GM21825 (cell line): ENCODE measurements around the gene NEK1.

ENCODE experiments used
- ATAC-seq: cut with Tn5 transposase; IDR thresholded peaks from one replicate; pipeline ENCODE4 v1.9.1; 2021; ENCODE audit warnings: mild to moderate bottlenecking, moderate library complexity; ENCODE audit not compliant: unreplicated experiment

Gene NEK1

DNA sequence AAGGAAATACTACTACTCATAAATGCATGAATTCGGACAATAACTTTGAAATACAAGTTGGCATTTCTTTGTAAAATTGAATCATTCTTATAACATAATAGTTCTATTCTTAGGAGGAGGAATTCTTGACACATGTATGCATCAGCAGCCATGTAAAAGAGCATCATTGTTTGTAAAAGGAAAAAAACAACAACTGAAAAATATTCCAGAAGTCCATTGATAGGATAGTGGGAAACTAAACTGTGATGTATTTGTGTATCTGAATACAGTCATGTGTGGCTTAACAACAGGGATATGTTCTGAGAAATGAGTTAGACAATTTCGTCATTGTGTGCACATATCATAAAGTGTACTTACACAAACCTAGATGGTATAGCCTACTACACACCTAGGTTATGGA lies 239.6 kb downstream of the NEK1 start:
- no peak for ATAC-seq

DNA sequence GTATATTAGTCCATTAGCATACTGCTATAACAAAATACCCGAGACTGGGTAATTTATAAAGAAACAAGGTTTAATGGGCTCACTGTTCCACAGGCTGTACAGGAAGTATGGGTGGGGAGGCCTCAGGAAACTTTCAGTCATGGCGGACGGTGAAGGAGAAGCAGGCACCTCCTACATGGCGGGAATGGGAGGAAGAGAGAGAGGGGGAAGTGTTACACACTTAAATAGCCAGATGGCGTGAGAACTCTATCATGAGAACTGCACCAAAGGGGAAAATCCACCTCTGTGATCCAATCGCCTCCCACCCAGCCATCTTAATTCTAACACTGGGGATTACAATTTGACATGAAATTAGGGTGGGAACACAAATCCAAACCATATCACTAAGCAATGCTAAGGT lies 242.7 kb downstream of the NEK1 start:
- ATAC-seq, result no peak

DNA sequence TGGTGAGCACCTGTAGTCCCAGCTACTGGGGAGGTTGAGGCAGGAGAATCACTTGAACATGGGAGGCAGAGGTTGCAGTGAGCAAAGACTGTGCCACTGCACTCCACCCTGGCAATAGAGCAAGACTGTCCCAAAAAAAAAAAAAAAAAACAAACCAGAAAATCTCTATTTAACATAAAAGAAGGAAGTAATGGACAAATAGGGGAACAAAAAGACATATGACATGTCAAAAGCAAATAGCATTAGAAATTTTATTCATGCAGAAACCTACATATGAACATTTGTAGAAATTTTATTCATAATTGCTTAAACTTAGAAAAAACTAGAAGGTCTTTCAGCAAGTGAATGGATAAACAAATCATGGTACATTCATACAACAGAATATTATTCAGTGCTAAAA lies 244.6 kb downstream of the NEK1 start:
- no peak for ATAC-seq

DNA sequence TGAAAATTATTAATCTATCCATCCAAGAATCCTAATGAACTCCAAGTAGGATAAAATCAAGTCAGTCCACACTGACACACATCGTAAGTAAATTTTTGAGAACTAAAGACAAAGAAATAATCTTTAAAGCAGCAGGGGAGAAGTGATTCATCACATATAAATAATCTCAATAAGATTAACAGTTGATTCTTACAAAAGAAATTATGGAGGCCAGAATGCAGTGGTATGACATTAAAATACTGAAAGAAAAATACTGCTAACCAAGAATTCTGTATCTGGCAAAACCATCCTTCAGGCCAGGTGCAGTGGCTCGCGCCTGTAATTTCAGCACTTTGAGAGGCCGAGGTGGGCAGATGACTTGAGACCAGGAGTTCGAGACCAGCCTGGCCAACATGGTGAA lies 245.6 kb downstream of the NEK1 start:
- no peak for ATAC-seq

DNA sequence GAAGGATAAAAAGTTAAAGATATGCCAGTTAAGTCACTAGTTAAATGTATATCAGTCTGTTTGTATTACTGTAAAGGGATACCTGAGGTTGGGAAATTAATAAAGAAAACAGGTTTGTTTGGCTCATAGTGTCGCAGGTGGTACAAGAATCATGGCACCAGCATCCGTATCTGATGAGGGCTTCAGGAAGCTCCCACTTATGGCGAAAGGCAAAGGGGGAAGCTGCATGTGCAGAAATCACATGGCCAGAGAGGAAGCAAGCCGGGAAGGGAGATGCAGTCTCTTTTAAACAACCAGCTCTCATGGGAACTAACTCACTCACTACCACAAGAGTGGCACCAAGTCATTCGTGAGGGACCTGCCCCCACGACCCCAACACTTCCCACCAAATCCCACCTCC lies 249.8 kb downstream of the NEK1 start:
- no peak for ATAC-seq

DNA sequence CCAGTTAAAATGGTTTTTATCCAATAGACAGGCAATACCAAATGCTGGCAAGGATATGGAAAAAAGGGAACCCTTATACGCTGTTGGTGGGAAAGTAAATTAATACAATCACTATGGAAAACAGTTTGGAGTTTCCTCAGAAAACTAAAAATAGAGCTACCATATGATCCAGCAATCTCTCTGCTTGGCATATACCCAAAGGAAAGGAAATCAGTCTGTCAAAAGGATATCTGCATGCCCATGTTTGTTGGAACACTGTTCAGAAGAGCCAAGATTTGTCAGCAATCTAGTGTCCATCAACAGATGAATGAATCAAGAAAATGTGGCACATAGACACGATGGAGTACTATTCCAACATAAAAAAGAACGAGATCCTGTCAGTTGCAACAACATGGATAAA lies 250.6 kb downstream of the NEK1 start:
- no peak for ATAC-seq

DNA sequence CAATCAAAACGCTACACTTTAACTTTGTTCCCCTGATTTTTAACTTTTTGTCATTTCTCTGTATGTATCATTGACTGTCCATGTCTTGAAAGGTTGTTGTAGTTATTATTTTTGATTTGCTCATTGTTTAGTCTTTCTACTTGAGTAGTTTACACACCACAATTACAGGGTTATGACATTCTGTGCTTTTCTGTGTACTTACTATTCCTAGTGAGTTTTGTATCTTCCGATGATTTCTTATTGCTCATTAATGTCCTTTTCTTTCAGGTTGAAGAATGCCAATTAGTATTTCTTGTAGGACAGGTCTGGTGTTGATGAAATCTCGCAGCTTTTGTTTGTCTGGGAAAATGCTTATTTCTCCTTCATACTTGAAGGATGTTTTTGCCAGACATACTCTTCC lies 252.4 kb downstream of the NEK1 start:
- no peak for ATAC-seq

DNA sequence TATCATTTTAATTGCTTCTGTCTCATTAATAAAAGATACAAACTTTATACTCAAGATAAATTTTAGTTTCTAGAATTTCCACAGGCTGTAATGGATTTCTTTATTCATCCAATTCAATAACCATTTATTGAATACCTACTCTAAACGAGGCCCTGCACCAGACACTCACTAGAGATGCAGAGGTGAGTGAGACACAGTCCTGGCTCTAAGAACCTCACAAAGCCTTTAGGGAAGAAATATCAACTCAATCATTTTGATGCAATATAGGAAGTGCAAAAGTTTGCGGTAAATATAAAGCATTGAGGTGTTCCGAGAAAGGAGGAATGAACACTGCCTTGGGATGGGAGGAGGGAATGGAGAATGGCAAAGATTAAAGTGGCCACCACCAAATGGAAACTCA lies 260.0 kb downstream of the NEK1 start:
- ATAC-seq, result no peak

DNA sequence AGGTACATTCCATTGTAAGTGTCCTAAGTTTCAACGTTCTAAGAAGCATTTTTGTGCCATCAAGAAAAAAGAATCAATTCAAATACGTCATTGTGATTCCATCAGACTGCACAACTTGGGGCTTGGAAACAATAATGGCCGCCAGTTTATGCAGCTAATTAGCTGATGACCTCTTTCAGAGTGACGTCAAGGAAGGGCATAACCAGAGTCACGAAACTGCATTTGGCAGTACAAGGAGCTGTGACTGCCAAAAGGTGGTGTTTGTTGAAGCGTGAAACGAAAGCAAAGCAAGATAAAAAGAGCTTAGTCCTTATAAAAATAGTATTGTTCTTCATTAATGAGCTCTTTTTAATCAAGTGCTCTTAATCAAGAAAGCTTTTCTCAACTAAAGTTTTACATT lies 260.5 kb downstream of the NEK1 start:
- ATAC-seq, result no peak

DNA sequence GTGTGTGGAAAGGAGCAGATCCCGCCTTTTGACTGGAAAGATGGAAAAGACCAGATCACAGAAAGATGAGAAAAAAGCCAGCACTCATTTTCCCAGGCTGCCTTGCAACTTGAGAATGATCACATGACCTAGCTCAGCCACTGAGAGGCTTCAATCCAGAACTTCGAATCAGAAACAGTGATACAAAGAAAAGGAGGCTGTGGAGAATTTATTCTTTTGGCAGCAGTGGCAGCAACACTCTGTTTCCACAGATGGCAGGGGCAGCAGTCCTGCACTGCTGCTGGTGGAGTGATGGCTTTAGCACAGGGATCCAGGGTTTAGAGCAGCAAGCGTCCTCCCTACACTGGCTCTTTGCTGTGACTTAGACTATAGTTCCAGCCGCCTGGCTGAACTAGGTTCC lies 263.8 kb downstream of the NEK1 start:
- no peak for ATAC-seq

DNA sequence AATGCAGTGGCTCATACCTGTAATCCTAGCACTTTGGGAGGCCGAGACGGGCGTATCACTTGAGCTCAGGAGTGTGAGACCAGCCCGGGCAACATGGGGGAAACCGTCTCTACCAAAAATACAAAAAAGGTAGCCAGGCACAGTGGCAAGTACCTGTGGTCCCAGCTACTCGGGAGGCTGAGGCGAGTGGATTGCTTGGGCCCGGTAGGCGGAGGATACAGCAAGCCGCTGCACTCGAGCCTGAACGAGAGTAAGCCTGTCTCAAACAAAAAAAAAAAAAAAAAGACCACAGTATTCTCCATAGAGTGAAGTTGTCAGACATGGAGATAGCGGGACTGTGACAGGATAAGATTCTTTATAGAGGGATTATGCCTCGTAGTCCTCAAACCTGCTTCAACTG lies 265.5 kb downstream of the NEK1 start:
- no peak for ATAC-seq

DNA sequence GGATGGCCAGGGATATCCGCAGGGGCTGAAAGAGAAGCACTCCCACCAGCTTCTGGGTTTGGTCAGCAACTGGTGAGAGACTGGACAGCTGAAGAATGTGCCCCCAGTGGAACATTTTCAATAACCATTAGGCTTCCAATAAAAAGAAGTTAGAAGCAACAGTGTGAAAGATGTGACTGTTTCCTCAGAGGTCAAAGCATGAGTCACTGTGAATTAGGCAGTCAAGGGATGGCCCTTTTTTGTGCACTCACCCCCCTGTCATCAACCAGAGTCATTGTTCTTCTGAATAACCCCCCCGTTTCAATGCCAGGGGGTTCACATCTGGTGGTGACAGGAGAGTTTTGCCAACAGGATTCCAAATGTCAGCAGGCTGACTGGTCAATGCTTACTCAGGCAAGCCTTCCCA lies 267.1 kb downstream of the NEK1 start:
- ATAC-seq, result no peak
